GM12892 (cell line): ENCODE measurements around the gene DOK4.
A peak's percentile ranks its signal among the peaks of the same experiment; 100 is the strongest.

ENCODE experiments used
- DNase-seq: peaks from one replicate; pipeline ENCODE4 v3.0.0; 2011; ENCODE audit not compliant: insufficient read length
- FAIRE-seq: peaks from 2 replicates; lab custom pipeline; 2011; peaks lifted over from hg19 to GRCh38; lab: Jason Lieb, UNC
- POLR2A ChIP-seq: IDR thresholded peaks from 2 replicates; pipeline ENCODE4 v1.6.1; 2011; ENCODE audit warnings: low read depth, low read length, control low read depth
- POLR2AphosphoS5 ChIP-seq: IDR thresholded peaks from 2 replicates; pipeline ENCODE4 v1.6.1; 2011; ENCODE audit warnings: low read depth, low read length, control low read depth
- TAF1 ChIP-seq: IDR thresholded peaks from 2 replicates; pipeline ENCODE4 v1.6.1; 2011; ENCODE audit warnings: low read depth, mild to moderate bottlenecking, control low read depth, low read length, borderline replicate concordance

The DOK4 gene

DNA sequence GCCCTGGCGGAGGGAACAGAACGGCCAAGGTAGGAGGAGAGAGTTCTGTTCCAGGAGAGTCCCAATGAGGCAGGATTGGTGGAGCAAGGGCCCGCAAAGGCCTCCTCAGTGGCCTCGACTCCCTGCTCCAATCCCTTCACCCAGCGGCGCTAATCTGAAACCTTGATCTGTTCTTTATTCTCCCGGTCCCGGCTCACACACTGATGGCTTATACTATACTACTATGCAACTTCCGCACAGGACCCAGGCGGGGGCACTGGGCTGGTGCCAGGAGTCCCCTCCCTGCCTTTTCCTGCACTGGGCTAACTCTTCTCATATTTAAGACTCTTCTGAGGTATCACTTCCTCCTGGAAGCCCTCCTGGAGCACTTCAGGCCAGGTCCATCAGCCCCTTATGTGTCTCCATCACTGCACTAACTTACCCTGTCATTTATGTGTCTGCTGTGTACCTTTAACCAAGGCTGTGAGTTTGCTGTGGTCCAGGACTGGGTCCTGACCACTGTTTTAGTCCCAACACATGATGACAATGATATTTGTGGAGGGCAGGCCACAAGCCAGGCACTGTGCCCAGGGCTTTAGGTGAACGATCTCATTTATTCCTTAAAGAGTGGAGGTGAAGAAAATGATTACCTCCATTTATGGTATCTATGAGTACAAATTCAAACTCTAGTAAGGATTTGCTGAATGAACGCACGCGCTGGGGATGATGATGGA is 43.3 kb upstream of the DOK4 start:
- no peak for DNase-seq
- FAIRE-seq = no peak
- no peak for TF ChIP-seq POLR2AphosphoS5
- TF ChIP-seq TAF1 = no peak
- TF ChIP-seq POLR2A = no peak

DNA sequence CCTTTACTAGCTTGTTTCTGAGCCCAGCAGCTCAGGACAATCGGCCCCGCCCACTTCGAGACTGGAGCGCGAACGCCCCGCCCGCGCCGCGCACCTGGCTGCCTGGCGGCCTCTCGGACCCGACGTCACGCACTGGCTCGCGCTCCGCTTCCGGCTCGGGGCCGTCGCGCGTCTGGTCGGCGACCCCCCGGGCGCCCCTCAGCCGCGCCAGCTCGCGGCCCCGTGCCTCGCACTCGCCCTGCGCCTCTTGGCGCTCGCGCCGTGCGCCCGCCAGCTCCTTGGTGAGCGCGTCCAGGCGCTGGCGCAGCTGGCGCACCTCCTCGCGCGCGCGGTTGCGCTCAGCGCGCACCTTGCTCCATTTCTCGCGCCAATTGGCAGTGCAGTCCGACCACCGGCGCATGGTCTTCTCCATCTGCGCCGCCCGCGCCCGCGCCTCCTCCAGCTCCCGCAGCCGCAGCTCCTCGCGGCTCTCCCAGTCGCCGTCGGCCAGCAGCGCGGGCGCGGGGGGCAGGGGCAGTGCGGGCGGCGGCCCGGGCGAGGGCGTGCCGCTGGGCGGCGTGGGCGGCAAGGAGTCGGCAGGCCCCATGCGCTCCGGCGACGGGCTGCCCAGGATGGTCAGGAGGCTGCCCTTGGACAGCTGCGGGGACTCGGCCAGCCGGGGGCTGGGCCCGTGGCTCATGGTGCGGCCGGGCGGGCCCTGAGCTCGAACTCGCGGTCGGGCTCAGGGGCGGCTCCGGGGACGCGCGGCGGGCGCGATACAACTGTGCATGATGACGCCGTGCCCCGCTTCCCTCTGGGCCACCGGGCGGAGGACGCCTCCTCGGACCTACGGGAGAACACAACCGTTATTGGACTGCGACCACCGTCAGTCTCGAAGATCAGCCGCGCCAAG is 42.5 kb upstream of the DOK4 start:
- DNase-seq (peak; percentile 9), FAIRE-seq (no peak)
- TF ChIP-seq POLR2AphosphoS5 = no peak
- no peak for TF ChIP-seq POLR2A

DNA sequence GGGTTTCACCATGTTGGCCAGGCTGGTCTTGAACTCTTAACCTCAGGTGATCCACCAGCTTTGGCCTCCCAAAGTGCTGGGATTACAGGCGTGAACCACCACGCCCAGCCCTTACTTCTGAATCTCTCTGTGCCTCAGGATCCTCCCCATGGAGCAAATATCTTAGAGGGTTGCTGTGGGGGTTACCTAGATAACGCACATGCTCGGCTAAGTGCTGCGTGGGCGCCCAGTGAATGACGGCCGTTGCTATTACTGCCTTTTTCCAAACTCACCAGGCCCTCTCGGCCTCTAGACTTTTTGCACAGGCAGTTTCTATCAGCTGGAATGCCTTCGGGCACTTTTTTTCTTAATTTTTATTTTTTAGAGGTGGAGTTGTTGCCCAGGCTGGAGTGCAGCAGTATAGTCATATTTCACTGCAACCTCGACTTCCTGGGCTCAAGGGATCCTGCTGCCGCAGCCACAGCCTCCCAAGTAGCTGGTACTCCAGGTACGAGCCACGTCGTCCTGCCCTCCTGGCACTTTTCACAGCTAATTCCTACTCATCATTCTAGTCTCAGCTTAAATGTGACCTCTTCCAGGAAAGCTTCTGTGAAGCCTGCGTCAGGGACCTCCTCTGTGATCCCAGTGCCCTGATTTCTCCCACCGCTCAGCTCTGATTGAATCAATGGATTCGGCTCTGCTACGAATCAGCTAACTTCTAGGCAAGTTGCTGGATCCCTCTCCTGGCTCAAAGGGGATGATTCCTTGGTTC is 41.5 kb upstream of the DOK4 start:
- TF ChIP-seq POLR2AphosphoS5 (no peak), POLR2A (no peak), TAF1 (no peak)
- FAIRE-seq (no peak), DNase-seq (no peak)

DNA sequence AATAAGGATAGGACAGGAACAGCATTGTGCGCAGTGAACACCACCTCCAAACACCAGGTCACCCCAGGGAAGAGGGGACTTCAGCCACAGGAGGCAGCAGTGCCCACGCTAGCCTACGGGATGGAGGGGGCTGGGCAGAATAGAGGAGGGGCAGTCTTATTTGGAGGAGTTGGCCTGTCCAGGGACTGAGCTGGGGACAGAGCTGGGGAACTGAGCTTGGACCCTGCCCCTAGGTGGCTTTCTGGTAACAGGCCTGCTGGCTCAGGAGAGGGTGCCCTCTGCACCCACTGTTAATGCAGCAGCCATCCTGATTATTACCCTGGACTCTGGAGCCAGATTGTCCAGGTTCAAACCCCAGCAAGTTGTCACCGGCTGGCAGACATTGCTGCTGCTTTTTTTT is 40.7 kb upstream of the DOK4 start:
- no peak for FAIRE-seq
- TF ChIP-seq POLR2AphosphoS5 (no peak), POLR2A (no peak), TAF1 (no peak)

DNA sequence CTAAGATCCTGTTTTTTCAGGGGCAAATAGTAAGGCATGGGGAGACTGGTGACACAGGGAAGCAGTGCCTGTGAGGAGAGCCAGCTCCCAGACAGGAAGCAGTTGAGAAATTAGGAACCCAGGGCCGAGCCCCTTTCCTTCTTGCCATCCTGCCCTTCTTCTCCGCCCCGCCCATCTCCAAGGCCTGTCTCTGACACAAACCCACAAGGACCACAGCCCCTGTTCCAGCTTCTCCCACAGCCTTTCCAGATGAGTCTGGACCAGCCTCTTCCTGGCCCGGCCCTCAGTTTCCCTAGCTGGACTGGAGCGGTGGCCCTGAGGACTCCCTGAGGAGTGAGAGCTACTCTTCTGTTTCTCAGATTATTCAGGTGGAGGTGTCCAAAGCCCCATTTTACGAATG is 40.2 kb upstream of the DOK4 start:
- no peak for TF ChIP-seq TAF1
- no peak for TF ChIP-seq POLR2AphosphoS5
- no peak for TF ChIP-seq POLR2A
- no peak for FAIRE-seq
- DNase-seq = no peak

More for the DNA sequence above, 40.7 kb upstream of the DOK4 start:
- no peak for DNase-seq

- no peak for DNase-seq
Measured at GRCh38 chr16:57525761-57526160, 39.5 kb upstream of the DOK4 start.

DNA sequence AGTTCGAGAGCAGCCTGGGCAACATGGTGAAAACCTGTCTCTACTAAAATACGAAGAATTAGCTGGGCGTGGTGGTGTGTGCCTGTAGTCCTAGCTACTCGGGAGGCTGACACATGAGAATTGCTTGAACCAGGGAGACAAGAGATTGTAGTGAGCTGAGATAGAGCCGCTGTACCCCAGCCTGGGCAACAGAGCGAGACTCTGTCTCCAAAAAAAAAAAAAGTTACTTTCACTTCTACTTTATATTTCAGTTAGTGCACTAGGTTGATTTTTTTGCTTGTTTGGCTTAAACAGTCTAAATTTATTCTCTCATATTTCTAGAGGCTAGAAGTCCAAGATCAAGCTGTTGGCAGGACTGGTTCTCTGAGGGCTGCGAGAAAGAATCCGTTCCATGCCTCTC is 36.7 kb upstream of the DOK4 start:
- TF ChIP-seq POLR2A (no peak), POLR2AphosphoS5 (no peak), TAF1 (no peak)
- DNase-seq = no peak
- no peak for FAIRE-seq

More at GRCh38 chr16:57525761-57526160, 39.5 kb upstream of the DOK4 start:
- TF ChIP-seq POLR2AphosphoS5 (no peak), TAF1 (no peak), POLR2A (no peak)
- FAIRE-seq = no peak

DNA sequence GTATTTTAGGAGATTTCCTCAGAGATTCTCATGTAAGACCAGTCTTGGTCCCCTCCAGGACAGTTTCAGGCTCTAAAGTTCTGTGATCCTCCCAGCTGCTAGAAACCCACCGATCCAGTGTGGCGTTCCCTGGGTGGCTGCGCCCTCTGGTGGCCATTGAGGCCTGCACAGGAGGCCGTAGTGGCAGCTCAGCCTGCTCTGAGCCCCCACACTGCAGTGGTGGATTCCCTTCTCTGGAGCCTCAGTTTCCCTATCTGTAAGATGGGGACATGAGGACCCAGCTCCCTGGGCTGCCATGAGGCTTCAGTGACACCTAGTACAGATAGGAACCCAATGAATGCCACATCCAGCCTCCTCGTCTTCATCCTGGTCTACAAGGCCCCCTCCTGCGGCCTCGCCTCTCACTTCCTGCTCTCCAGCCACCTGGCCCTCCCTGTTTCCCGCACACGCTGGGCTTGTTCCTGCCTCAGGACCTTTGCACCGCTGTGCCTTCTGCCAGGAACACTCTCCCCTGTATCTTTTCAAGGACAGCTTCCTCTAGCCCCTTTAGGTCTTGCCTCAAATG is 33.6 kb upstream of the DOK4 start:
- DNase-seq = peak; percentile 83

DNA sequence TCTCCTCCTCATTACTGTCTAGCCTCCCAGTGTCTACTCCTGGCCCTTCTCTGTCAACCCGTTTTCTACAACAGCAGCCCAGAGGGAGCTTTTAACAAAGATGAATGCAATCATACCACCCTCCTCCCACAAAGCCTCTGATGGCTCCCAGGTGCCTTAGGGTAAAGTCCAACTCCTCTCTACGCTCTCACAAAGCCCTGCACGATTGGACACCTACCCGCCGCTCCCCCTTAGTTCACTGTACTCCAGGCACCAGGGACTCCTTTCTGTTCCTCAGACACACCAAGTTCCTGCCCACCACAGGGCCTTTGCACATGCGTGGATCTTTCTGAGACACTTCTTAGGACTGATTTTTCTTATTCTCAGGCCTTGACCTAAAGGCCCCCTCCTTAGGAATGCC is 32.6 kb upstream of the DOK4 start:
- no peak for TF ChIP-seq TAF1
- no peak for TF ChIP-seq POLR2AphosphoS5
- no peak for TF ChIP-seq POLR2A
- DNase-seq (no peak), FAIRE-seq (no peak)

More for the DNA sequence above, 33.6 kb upstream of the DOK4 start:
- TF ChIP-seq POLR2AphosphoS5 (no peak), TAF1 (no peak), POLR2A (no peak)
- peak; percentile 86 for FAIRE-seq

GRCh38 chr16:57518520-57518919 is 32.2 kb upstream of the DOK4 start:
- FAIRE-seq (no peak), DNase-seq (no peak)
- no peak for TF ChIP-seq POLR2AphosphoS5
- no peak for TF ChIP-seq POLR2A
- TF ChIP-seq TAF1 = no peak
